HG03558 (cell line): ENCODE data around the gene CLSTN2.

Experiments
- ATAC-seq: cut with Tn5 transposase; IDR thresholded peaks from one replicate; pipeline ENCODE4 v1.9.1; 2021; ENCODE audit warnings: moderate number of reproducible peaks; ENCODE audit not compliant: unreplicated experiment; ENCODE audit errors: extremely low read depth

CLSTN2 gene

DNA sequence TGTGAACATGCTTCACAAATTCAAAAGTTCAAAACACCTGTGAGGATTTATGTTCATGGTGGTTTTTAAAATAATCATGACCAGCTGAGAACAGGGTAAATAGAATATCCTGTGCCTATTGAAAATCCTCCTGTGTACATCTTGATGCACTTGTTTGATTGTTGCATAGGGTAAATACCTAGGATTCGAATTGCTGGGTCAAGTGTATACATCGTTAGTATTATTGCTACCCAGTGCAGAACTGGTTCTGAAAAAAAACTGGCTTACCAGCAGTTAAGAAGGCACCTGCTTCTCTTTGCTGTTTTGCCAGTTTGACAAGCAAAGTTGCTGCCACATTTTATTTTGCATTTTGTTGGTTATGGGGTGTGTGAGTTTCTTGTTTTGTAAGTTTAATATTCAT, 272.6 kb downstream of the CLSTN2 start:
- no peak for ATAC-seq

DNA sequence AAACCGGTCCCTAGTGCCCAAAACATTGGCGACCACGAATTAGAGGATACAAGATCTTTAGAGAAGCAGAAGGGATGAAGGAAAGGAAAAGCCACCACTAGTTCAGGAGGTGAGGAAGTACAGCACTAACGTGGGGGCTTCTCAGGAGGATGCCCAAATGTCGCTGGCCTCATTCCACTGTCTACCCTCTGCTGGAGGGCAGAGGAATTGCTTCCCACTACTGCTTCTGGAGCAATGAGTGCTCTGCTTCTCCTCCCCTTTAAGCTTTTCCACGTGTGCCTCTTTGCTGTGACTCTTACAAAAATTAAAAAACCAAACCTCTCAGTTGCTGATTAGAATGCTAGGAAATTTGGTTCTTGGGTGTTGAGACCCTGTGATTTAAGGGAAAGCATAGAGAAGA, 281.3 kb downstream of the CLSTN2 start:
- ATAC-seq: no peak

DNA sequence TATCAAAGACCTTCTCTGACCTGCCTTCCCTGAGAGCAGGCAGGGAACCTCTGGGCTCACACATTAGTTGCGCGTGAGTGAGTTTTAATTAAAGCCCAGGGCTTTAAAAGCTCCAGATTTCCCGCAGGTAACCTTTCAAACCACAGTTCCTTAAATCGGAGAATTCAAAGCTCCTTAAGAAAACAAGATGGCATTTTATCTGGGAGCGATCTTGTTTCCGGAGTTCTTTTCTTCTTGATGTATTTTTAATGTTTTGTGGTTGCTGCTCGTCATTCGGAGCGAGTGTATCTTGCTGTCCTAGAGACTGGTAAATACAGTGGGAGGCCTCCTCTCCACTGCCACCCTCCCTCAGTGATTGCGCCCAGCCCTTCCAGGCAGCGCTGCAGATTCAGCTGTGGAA, 284.3 kb downstream of the CLSTN2 start:
- no peak for ATAC-seq

DNA sequence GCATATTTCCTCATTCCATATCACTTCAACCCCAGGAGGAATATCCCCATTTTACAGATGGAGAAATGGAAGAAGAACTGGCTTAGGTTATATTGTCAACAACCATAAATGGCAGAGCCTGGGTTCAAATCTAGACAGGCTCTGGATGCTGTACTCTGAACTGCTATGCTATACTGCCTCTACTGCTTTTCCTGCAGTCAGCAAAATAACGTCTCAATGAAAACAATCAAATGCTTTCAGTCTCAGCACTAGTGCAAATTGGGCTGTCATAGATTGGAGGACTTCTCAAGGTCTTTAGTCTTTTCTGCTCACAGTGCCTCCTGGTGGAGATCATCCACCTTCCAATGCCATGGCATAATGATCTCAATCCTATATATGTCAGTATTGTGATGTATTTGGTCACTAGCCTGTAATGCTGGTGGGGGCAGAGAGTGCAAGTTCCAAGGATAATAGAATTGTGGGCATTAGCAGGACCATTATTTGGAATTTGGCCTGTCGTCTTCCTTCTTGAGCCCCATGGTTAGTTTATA, 285.0 kb downstream of the CLSTN2 start:
- ATAC-seq: no peak

DNA sequence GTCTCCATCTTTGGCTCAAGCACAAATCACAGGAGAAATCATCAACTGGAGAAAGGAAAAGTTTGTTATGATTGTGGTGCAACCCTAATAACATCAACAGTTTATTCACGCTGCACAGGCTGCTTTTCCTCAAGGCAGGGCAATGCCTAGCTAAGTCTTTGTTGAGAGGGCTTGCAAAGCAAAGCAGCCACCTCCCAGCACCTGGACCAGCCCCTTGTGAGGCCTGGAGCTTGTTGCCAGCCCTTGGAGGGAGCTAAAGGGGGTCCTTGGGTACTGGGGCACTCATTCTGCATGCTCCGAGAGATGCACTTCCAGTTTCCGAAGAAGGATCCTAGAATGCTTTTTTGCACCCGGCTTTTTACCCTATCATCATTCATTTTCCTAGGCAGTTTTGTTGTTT, 288.2 kb downstream of the CLSTN2 start:
- no peak for ATAC-seq

DNA sequence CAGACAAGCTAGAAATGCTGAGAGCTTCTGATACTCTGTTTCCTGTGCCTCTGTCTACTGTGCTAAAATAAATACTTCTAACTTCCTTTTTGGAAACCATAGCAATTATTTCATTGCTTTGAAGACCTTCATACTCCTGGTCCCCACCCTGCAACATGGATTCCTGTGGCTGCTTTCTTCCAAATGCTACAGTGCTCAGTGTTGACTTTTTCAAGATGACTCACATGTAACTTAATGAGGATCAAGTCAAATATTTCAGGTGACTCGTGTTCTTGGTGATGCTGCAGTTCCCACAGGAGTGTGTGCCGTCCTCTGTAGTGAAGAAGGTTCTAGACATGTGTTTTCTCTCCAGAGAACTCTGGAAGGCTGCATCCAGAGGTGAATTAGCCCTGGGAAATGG, 288.6 kb downstream of the CLSTN2 start:
- ATAC-seq: no peak

DNA sequence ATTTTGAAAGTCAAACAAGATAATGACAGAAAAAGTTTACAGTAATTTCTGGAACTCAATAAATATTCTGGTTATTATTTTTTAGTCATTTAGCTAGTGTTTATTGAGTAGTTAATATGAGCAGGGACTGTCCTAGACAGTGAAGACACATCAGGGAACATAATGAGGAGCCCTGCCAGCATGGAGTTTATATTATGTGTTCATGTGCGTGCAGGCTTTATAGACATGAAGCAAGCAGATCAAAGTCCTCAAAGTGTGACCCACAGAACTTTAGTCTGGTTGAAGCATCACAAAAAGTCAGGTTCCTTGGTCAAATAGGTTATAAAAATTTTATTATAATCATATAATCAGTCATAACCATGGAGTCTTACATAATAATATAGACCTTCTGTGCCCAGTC, 289.3 kb downstream of the CLSTN2 start:
- no peak for ATAC-seq

DNA sequence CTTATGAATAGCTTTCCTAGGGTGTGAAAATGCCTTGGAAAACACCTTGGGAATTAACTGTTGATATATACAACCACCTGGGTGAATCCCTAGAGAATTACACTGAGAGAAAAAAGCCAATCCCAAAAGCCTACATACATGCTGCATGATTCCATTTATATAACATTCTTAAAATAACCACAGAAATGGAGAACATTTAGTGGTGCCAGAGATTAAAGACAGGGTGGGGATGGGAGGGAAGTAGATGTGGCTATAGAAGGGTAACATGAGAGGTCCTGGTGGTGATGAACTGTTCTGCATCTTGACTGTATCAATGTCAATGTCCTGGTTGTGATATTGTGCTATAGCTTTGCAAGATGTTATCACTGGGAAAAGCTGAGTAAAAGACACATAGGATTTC, 291.0 kb downstream of the CLSTN2 start:
- no peak for ATAC-seq

DNA sequence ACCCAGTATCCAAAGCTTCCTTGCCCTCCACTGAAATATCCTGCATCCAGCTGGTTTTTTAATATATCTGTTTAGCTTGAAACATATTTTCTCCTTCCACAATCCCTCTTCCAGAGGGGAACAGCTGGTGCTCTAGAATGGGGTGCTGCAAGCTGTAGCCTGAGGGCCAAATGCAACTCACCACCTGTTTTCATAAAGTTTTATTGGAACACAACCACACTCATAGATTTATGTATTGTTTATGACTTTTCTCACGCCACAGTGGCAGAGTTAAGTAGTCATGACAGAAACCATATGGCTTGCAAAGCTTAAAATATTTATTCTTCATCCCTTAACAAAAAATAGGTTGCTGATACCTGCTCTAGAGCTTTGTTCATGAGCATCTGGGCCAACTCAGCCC, 298.7 kb downstream of the CLSTN2 start:
- ATAC-seq: no peak

DNA sequence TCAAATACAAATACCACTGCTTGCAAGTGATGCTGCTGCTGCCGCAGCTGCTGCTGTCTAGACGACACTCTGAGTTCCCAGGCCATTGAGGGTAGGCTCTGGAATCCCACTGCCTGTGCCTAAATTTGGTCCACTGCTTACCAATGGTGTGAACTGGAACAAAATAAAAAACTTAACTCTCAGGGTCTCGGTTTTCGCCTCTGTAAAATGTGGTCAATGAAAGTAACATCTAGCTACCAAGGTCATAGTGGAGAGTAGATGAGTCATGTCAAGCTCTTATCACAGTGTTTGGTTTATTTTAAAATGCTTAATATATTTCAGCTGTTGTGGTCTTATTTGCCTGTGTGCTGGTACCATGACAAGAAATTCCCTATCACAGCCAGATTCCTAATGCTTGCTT, 299.3 kb downstream of the CLSTN2 start:
- ATAC-seq: no peak

DNA sequence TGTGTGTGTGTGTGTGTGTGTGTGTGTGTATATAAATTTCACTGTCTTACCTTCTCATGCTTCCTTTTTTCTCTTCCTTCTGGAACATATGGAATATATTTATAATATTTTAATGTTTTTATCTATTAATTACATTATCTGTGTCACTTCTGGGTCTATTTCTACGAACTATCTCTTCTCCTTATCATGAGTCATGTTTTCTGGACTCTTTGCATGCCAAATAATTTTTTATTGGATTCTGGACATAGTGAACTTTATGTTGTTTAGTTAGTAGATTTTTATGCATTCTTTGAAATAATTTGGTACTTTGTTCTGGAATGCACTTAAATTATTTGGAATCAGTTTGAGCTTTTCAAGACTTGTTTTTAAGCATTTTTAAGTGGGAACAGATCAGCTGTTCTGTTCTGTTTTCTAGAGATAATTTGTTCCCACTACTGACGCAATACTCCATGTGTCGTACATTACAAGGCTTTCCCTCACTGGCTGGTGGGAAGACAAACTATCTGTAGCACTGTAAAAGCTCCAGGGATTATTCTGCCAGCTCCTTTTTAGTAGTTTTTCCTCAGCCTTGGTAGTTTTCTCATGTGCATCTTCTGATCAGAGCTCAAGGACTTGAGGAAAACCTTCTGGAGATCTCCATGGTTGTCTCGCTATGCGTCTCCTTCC, 302.0 kb downstream of the CLSTN2 start:
- no peak for ATAC-seq

DNA sequence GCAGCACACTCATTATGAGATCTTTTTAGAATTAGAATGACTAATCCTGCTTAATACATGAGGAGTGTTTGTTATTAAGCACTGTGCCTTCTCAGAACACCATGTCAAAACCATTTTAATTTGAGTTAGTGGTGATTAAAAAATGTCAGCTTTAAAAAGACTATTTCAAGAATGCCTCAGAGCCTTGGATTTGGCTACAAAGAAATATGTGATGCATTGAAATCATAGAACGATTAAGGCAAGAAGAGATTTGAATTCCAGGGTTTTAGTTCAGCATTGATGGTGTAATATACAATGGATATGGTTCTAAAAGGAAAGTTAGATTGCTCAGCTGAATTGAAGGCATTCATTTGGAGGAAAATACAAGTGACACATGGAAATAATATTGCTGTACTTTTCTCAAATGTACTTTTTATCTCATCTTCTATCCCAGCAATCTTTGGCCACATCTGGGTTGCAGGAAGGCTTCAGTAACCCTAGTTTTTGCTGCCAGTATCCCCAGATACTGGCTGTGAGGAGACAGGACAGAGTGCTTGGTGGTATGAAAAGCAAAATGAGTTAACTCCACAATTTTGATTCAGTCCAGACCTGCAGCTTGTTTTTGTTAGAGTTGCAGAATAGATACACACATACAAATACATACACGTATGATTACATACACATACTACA, 303.8 kb downstream of the CLSTN2 start:
- ATAC-seq: no peak

DNA sequence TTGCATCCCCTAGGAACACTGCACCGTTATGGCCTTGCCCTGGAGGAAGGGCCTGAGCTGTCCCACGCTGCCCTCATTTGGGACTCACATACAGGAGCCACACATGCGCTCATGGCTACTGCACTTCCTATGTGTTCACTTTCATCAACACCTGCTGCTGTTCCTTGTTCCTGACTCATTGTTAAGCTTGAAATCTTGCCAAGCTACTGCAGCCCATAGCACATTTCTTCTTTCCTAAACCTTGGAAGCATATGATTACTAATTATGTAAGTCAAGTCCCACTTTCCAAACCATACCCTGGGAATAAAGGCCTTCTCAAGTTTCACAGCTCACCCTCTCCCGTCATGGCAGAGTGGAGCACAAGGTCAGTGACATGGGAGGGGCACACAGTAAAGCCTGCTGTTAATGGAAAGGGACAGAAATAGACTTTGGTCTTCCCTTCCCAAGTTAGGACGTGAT, 307.9 kb downstream of the CLSTN2 start:
- ATAC-seq: no peak

DNA sequence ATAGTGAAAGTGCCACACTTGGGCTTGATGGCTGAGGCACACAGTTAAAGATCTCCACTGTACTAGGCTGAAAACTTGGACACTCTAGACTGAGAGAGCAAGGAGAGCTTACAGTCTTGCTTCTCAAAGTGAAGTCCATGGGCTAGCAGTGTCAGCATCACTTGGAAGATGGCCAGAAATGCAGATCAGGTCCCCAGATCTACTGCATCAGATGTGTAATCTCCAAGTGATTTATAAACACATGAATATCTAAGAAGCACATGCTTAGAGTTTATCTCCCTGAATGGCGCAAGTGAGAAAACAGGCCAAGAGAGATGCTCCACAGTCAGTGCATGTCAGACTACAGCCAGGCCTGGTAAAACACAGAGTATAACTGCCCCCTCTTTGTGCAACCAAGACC, 308.6 kb downstream of the CLSTN2 start:
- ATAC-seq: no peak

DNA sequence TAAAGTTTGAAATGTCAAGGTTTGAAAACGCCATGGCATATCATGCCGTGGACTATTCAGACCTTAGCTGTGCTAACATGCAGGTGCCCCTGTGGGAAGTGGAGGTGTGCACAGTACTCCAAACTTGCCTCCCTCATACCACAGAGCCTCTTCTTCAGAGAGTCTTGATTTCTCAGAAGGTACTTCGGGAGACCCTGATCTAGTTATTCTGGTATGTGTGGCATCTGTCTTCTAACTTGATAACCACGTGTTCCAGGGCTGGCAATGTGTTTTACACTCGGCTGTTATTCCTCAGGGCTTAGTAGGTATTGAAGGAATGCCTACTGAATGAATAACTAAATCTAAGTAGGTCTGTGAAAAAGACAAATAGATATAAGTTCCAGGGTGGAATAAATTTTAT, 309.9 kb downstream of the CLSTN2 start:
- ATAC-seq: no peak

DNA sequence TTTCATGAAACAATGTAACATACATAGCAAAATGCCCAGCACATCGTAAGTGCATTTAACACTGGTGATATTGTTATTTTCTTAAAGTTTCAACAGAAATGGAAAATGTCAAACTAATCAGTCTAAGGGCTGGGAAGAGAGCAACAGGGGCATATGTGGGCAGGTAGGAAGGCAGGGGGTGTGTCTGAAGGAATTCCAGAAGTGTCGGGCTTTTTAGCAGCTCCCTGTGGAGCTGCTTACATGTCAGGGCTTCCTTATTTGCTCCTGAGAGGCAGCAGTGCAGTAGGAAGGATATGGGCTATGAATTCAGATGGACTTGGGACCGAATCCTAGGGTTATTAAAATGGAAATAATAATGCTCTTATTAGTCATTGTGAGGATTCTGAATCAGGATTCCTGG, 311.6 kb downstream of the CLSTN2 start:
- ATAC-seq: no peak

DNA sequence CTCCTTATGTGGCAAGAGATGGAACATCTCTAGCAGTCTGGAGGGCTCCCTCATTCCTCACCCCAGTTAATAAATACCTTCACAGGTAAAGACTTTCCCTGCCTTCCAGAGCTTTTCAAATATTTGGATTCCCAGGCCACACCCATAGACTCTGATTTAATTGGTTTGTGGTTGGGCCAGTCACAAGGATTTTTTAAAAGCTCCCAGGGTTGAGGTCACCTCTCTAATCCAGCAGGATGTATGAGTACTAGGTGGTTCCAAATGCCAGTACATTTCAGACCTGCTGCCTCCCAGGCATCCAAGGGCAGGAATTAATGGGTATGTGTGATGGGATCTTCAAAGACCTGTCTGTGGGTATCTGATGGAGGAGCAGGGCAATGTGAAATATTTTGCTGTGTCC, 312.8 kb downstream of the CLSTN2 start:
- no peak for ATAC-seq

DNA sequence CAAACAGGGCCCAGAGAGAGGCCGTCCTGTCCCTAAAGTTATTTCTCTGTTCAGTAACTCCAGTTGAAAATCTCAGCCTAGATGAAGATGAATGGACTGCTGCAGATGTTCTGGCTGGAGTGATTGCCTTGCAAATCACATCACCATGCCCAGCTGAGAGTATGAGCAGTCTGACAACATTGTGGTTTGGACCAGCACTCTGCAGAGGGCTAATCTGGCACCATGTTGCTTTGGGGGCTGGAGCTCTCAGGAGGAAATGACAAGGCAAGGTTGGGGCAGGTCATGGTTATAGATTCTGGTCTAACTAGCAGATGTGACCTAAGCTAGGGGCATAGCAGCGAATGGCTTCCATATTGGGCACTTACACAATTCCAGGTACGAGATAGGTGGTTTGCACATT, 314.2 kb downstream of the CLSTN2 start:
- ATAC-seq: no peak

DNA sequence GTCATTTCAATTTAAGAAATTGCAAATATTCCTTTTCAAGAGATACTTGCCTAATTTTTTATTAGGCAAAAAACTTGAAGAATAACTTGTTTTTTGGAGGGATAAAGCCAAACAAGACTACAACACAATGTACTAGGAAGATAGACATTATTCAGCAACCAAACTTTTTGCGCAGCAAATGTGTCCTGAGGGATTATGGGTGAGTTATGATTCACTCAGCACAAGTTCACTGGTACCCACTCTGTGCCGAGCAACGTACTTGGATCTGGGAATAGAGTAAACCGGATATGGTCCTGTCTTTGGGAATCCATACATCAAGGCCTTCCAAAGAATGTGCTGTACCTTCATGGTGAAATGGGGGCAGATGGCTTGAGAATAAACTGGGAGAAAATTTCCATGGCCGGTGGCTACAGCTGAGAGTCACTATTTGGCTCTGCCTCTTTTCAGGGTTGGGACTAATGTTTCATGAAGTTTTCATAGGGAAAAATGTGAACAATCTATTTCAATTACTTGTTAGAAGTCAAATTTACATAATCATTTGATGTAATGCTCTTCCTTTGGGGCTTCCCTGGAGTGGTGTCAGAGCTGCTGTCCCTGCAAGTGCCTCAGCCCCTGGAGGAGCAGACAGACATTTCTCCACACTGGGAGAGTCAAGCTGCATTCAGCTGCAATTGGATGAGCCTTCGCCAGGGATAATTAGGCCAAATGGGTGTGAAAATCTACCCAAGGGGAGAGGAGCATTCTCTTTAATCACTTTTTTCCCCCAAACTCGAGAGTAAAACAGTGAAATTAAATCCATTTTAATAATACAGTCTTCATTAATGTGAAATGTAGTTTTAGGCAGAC, 315.2 kb downstream of the CLSTN2 start:
- ATAC-seq: no peak

DNA sequence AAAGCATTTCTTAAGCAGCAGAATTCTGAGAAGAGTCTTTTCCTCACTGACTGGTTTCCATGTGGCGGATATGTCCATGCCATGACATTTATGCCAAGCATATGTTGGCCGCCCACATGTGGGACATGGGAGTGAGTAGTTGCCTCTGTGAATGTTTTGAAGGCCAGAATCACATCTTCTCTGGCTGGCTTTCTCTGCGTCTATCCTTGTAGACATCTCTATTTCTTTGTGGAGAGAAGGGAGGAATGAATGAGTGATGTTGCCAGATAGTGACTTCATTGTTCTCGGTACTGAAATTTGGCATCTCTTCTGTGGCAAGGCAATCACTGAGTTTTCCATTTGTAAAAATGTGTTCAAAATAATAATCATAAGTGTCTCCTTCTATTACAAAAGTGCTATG, 316.0 kb downstream of the CLSTN2 start:
- no peak for ATAC-seq

DNA sequence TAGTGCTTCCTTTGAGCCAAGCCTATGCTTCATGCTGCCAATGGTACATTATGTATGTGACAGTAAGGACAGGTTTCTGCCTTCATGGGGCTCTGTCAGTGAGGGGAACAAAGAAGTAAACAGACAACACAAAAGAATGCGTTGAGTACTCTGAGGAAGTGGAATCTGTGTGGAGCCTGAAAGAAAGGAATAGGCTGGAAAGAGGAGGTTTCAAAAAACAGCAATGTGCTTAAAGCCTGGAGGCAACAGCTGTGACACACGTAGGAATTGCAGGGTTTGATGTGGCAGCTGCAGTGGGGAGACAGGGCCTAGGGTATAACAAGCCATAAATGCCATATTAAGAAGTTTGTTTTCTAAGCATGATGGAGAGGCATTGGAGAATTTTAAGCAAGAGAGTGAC, 316.7 kb downstream of the CLSTN2 start:
- ATAC-seq: no peak
